Stimulated activated CD4-positive, alpha-beta T cell treated with anti-CD3 and anti-CD28 coated beads, Interleukin-15, amount 100 ng/mL, for 48 hours (primary cell): ENCODE measurements around the gene ACYP2.
"Not testable (repeated sequence)": the region's sequence is repeated elsewhere in the genome, so short reads cannot be mapped to it uniquely, and the experiment has no call there.

ENCODE experiments used
- DNase-seq, 2 donors: peaks; one replicate each; pipeline ENCODE4 v3.0.0-alpha.2; 2020; ENCODE audit warnings: low read depth in 2 of 2

The ACYP2 gene

DNA sequence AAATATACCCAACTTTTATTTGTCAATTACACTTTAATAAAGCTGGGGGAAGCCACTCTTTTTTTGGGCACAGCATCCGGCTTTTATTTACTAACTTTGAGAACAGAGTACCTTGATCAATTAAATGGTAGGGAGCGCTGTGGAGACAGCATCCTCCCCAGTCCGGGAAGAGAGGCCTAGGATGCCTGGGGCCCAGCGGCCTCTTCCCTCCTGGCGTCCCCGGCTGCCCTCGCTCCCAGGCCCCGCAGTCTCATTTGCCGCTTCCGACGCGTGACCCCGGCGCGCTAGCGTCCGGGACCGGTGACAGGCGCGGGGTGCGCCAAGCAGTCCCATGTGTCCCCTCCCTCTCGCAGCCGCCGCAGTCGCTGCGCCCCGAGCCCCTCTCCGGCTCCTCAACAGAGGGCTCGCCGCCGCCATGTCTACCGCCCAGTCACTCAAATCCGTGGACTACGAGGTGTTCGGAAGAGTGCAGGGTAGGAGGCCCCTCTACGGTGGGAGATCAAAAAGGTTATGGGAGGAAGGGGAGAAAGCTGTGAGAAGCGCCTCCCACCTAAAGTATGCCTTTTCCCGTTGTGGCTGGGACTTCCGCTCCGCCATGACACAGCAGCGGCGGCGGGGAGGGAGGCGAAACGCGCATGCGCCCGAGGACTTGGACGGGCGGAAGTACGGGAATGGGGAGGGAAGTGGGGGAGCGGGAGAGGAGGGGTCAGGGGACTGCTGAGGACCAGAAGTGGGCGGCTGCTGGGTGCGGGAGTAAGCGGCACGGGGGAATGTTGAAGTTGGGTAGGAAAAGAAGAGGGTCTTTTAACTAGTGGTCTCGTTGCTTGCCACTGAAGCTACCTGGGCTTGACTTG, at the start of gene ACYP2:
ACYP2 (plus strand) TSS at position 332 of the 854 bp plus-strand sequence.
- peak; percentile 85 to 88 for DNase-seq

DNA sequence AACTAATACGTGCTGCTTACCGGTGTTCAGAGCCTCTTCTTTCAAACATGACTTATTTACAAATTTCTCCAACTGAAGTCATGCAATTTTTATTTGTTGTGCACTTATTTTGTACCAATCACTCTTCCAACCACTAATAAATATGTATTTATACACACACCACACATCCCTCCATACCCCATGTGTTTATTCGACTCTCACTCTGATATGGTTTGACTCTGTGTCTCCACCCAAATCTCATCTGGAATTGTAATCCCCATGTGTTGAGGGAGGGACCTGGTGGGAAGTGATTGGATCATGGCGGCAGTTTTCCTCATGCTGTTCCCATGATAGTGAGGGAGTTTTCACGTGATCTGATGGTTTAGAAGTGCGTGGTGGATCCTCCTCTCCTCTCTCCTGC, 49.5 kb upstream of the ACYP2 start:
- no peak for DNase-seq

DNA sequence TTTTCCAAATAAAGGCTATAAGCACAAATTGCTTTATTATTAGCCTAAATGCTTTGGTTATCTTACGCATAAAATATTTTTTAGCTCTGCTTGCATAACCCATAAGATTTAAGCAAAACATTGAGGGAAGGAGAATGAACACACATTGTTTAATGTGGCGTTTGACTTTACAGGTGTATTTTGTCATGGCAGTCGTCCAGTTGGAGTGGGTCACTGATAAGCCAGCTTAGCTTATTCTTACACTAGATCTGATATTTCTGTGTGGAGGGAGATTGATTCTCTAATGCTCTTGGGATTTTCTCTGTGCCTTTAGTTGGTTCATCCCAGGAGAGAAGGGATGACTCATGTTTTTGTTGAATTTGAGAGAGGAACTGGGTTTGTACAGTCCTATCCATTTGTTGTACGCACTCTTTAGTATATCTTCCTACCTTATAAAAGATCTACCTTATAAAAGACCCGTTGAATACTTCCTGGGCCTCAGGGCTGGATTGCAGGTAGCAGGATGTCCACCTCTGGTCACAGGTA, 47.5 kb upstream of the ACYP2 start:
- no peak for DNase-seq

DNA sequence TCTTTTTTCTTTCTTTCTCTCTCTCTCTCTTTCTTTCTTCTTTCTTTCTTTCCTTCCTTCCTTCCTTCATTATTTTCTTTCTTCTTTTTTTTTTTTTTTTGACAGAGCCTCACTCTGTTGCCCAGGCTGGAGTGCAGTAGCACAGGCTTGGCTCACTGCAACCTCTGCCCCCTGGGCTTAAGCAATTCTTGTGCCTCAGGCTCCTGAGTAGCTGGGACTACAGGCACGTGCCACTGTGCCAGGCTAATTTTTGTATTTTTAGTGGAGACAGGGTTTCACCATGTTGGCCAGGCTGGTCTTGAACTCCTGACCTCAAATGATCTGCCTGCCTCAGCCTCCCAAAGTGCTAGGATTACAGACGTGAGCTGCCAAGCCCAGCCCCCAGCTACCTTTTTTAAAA, 42.9 kb upstream of the ACYP2 start:
- not testable (repeated sequence) for DNase-seq

DNA sequence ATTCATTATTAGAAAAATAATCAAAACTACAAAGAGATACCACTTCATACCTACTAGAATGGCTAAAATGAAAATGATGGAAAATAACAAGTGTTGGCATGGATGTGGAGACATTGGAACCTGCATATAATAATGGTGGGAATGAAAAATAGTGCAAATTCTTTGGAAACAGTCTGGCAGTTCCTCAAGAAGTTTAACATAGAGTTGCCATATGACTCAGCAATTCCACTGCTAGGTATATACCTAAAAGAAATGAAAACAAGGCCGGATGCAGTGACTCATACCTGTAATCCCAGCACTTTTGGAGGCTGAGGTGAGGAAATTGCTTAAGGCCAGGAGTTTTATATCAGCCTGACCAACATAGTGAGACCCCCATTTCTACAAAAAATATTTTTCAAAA, 41.6 kb upstream of the ACYP2 start:
- DNase-seq, result no peak

DNA sequence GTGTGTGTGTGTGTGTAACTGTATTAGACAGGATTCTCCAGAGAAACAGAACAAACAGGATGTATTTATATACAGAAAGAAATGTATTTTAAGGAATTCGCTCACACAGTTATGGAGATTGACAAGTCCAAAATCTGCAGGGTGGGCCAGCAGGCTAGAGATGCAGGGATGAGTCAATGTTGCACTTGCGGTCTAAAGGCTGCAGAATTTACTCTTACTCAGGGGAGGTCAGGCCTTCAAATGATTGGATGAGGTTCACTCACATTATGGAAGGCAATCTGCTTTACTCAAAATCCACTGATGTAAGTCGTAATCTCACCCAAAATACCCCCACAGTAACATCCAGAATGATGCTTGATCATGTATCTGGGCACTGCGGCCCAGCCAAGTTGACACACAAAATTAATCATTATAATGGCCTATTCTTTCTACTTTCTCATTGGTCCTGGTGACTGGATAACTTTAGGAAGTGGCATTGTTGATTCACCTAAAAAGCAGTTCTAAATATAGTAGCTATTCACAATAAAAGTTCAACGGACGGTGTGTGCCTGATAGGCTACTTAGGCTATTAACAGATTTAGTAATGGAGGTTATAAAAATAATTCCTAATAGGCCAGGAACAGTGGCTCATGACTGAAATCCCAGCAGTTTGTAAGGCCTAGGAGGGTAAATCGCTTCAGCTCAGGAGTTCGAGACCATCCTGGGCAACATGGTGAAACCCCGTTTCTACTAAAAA, 40.6 kb upstream of the ACYP2 start:
- DNase-seq, result no peak

DNA sequence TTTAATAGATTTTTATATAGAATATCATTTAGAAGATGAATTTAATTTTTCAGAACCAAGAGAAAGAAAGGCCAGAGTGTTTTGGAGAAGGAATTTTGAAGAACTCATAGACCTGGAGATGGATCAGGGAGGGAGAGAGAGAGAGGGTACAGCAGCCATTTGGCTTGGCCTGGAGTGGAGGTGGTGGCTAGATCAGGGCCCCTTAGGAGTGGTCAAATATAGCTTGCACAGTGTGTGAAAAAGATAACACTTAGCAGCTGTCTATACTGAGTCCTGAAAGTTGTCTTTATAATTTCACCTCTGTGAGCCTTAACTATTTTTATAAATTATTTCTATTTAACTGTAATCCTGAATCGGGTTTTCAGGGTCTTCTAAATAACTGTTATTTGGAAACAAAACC, 38.8 kb upstream of the ACYP2 start:
- DNase-seq, result no peak

DNA sequence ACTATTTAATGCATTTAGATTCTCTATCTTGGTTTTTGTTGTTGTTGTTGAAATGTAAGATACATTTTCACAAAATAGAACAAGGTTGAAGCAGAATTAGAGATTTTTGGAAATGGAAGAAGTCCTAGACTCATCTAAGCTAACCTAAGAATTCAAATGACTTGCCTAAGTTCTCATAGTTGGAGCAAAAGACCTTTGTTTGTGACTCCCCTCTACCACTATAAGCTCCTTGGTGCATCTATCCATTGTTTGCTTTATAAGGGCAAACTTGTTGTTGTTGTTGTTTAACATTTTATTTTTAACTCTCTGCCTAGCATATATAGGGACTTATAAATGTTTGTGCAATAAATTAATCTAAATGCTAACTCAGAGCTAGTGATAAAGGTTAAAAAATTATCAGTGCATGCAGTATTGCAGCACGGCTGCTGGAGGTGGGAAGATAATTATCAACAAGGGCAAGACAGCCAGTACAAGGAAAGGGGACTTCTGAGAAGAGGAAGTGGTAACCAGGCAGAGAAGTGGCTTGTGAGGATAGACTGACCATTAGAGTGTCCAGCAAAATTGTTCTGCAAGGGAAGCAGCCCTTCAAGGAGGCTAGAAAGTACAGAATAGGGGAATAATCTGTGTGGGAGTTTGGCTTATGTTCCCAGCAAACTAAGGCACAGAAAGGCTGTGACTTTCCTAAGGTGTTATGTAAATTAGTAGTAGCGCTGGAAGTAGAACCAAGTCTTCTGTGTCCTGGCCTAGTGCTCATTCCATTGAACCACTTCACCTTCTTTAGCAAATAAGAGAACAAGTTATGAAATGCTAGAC, 38.1 kb upstream of the ACYP2 start:
- no peak for DNase-seq

DNA sequence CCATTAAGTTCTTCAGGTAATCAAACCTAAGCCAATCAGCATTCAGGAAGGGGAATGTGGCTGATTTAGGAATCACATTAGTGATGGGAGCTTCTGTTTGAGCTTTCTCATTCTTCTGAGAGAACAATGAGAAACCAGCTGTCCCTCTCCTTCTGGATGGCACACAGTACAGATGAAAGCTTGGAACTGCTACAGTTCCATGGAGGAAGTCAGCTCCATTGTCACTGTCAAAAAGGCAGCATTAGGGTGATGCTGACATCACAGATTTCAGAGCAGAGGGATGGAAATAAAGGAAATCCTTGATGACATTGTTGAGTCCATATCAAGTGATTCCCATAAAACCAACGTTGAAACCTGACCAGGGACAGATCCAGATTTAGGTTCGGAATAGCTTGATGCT, 36.1 kb upstream of the ACYP2 start:
- DNase-seq, result no peak

DNA sequence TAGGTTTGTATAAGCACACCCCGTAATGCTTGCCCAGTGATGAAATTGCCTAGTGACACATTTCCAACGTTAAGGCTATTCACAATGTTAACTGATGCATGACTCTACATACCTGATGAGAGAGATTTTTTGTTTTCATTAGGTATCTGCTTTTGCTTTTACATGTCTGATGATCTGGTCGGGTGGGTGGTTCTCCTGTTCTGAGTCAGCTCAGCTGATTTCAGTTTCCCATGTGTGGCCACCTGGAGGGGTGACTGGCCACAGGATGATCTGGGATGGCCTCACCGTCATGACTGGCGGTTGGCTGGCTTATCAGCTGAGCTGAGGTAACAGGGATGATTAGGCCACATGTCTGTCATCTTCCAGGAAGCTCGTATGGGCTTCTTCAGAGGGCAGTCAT, 33.8 kb upstream of the ACYP2 start:
- peak; percentile 49 to 56 for DNase-seq

DNA sequence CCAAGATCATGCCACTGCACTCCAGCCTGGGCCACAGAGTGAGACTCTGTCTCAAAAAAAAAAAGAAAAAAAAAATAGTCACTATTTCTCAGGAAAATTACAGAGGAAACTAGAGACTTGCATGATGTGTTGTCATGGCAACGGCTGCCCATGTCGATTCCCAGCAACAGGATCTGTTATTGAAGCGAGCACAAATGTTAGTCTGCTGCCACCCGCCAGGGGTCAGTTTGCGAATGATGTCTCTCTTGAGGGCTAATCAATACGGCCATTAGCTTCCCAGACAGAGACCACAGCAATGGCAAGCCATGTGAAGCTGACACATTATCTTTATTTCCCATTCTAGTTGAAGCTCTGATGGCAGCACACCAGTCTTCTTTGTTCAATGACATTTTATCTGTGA, 32.4 kb upstream of the ACYP2 start:
- no peak for DNase-seq

DNA sequence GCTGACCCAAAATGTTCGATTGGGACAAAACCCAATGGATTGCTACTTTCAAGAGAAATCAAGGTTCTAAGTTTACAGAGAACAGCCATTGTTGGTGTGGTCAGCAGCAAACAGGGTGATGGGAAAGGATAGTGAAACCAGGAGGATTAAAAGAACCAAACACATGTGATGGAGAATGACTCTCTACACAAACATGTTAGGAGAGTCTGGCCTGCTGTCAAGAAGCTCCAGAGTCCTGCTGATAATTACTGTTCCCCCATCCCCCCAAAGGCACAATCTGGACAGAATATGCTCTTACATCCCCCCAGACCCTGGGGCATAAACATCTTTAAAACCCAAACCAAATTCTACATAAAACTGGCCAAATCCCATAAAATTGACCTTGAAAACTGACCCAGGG, 32.0 kb upstream of the ACYP2 start:
- no peak for DNase-seq

DNA sequence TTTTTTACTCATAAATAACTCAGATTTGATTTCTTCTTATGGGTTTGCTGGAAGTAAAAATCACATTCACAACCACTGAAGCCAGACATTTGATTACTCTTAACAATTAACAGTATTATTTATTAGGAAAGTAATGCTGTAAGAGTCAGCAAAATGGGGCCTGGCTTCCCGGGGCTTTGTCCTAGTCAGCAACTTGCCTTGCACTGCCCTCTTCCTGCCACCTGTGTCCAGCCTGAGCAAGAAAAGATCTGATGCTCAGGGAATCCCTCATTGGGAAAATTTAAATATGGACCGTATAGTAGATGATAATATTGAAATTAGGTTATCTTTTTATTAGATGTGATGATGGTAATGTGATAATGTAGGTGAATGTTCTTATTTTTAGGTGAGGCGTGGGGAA, 30.8 kb upstream of the ACYP2 start:
- DNase-seq, result no peak

DNA sequence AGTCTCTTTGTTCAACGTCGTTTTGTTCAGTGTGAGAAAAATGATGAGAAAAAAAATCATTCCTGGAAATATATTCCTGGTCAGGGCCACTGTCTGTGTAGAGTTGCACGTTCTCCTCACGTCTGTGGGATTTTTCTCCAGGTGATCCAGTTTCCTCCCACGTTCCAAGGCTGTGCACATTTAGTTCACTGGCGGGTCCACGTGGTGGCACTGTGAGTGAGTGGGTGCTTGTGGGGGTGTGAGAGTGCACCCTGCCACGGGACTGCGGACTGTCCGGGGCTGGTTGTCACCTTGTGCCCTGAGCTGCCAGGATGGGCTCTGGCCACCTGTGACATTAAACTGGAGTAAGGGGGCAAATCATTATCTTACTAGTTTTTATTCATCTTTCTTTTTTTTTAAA, 30.3 kb upstream of the ACYP2 start:
- DNase-seq, result no peak

DNA sequence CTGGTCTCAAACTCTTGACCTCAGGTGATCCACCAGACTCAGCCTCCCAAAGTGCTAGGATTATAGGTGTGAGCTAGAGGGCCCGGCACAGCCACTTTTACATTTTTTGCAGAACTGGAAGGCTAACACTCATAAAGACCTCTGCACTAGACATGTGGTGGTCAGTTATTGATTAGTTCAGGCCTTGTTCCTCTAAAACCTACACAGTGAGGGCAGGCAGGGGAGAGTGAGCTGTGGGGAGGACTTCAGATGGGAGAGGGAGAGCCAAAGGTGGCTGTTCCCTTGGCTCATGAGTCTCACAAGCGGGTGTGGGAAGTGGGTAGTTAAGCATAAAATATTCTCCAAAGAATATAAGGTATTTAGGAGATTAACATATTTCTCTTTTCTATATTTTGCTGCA, 29.3 kb upstream of the ACYP2 start:
- no peak for DNase-seq

DNA sequence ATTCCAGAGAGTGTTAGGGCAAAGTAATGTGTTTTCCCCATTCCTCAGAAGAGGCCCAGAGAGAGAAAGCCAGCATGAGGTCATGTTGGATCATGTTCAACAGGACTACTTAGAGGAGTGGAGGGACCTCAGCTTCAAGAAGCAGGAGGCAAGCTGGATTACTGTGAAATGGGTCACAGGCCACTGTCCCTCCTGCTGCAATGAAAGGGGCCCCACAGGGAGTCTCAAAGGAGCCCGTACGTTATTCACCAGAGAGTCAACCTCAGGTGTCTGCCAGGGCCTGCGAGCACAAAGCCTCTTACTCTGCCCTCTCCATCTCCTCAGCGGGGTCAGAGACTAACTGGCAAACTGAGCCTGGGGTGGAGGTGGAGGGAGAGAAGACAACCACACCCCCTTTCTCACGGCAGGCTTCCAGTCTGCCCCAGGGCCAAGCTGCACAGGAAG, 27.2 kb upstream of the ACYP2 start:
- DNase-seq, result no peak

DNA sequence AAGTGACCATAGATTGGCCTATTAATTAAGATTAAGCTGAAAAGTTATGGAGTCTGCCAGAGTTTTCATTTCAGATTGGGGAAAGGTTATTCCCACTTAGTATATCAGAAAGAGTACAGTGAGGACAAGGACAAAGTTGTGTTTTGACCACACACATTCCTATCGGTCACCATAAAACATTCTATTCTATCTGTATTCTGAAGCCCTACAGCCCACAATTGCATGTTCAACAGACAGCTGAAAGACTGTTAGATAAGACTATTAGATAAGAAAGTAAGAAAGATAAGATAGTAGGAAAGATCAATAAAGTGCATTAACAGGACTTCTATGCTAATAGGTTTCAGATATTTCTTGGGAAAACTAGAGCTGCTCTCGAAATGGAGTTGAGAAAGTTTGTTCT, 26.7 kb upstream of the ACYP2 start:
- no peak for DNase-seq

DNA sequence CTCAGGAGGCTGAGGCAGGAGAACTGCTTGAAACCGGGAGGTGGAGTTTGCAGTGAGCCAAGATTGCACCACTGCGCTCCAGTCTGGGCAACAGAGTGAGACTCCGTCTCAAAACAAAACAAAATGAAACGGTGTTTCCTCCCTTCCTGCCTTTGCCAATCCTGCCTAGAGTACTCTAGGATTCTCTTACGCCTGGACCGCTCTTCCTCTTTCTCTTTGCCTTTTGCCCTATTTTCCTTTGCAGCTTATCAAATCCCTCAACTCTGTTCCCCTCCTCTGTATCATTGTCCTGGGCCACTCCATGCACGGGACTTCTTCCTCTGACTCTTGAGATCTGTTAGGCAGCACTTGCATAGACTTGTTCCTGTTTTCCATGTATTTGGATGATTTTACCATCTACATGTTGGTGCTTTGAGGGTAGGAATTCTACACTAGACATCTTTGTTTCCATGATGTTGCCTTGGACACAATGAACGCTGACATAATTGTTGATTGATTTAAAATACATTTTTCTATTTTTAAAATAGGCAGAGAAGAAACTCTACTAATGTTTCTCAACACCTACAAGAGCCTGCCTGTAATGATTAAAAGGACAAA, 24.8 kb upstream of the ACYP2 start:
- DNase-seq, result no peak

DNA sequence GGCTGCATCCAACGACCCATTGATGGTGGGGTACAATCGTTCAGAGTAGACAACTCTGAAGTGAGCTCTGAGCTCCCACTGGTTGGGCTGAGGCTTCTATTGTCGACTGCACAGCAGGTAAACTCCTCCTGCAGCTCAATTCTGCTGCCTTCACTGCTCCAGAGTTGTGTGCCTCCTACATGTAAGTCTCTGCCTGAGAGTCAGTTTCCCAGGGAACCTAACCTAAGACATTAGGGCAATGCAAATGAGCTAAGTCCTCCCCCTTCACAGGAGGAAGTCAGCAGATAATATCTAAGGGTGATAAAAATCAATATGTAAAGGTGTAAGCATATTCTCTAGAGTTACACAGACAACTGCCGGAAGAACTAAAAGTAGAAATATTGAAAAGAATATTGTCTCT, 22.5 kb upstream of the ACYP2 start:
- DNase-seq, result no peak

DNA sequence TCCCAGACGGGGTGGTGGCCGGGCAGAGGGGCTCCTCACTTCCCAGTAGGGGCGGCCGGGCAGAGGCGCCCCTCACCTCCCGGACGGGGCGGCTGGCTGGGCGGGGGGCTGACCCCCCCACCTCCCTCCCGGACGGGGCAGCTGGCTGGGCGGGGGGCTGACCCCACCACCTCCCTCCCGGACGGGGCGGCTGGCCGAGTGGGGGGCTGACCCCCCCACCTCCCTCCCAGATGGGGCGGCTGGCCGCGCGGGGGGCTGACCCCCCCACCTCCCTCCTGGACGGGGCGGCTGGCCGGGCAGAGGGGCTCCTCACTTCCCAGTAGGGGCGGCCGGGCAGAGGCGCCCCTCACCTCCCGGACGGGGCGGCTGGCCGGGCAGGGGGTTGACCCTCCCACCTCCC, 20.0 kb upstream of the ACYP2 start:
- DNase-seq, result not testable (repeated sequence)

DNA sequence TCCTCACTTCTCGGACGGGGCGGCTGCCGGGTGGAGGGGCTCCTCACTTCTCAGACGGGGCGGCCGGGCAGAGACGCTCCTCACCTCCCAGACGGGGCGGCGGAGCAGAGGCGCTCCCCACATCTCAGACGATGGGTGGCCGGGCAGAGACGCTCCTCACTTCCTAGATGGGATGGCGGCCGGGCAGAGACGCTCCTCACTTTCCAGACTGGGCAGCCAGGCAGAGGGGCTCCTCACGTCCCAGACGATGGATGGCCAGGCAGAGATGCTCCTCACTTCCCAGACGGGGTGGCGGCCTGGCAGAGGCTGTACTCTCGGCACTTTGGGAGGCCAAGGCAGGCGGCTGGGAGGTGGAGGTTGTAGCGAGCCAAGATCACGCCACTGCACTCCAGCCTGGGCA, 19.3 kb upstream of the ACYP2 start:
- not testable (repeated sequence) for DNase-seq

DNA sequence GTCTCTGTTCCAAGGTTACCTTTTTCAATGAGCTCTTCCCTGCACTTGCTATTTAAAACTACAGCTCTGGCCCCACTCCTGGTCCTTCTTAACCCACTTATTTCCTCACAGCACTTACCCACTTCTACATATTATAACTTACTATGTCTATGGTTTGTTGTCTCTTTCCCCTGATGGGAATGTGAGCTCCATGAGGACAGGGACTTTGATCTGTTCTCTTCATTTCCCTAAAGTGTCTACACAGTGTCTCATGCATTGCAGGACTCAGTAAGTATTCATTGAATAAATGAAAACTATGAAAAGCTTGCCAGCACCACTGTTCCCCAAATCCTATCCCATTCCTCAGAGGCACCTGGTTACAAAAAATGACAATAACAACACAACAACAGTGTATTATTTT, 18.3 kb upstream of the ACYP2 start:
- DNase-seq, result no peak
